ENCODE results near the gene NGRN. TPM values are rescaled to one million over a fixed set of nuclear protein-coding genes. Genes with fewer than 3 reads are reported as not detected.

NGRN gene
- total RNA-seq, 1 experiment from 2014 or later = 114 TPM

- CTCF ChIA-PET = interaction anchor here (1.1 to 3.4 kb wide), 11 partner anchors 12 to 335 kb away, joined by 3 to 28 read pairs (median 5); partner anchors contain the start of gene TTLL13
- Mint-ChIP-seq H3K4me1 (ENCODE audit: low read depth, unreplicated experiment) (peaks cover 30% of the 10 kb centered on the region), H3K27ac (ENCODE audit: unreplicated experiment) (peak overlapping the region; percentile 71), H3K27me3 (ENCODE audit: unreplicated experiment) (no peaks in the 10 kb centered on the region), H3K9me3 (ENCODE audit: low read depth, unreplicated experiment) (no peaks in the 10 kb centered on the region), H3K36me3 (ENCODE audit: insufficient read depth, unreplicated experiment) (peaks cover 87% of the 10 kb centered on the region), H3K4me3 (ENCODE audit: low read depth, unreplicated experiment) (peak overlapping the region; percentile 77)
- no peak for DNase-seq
- TF ChIP-seq CTCF (IDR thresholded peaks at IDR 0.05; ENCODE audit: unreplicated experiment) = no peak
- no TSS peak for BruUV-seq (replicated peaks)
- intact Hi-C loops (cut with micrococcal nuclease; ENCODE audit: unreplicated experiment) = loop anchor here (2.0 kb wide), 1 partner anchor 32 kb away; the partner anchor contains the start of gene NGRN
Measured at GRCh38 chr15:90232941-90233386, 32.5 kb upstream of the NGRN start.

GRCh38 chr15:90233387-90234095 lies 31.9 kb upstream of the NGRN start, which contains the start of gene CIB1:
Gene CIB1, minus strand, starts transcription at chr15:90233941. Its CDS starts 56 bp downstream, at chr15:90233885.
- peaks cover 30% of the 10 kb centered on the region for H3K4me1 Mint-ChIP-seq (ENCODE audit: low read depth, unreplicated experiment)
- intact Hi-C loops (cut with micrococcal nuclease; ENCODE audit: unreplicated experiment) = loop anchor here (2.0 kb wide), 1 partner anchor 31 kb away; the partner anchor contains the start of gene NGRN
- H3K9me3 Mint-ChIP-seq (ENCODE audit: low read depth, unreplicated experiment) = no peaks in the 10 kb centered on the region
- no TSS peak for BruUV-seq (replicated peaks)
- TF ChIP-seq CTCF (IDR thresholded peaks at IDR 0.05; ENCODE audit: unreplicated experiment) = peak; percentile 49
- H3K36me3 Mint-ChIP-seq (ENCODE audit: insufficient read depth, unreplicated experiment) = peaks cover 87% of the 10 kb centered on the region
- peak within 1 kb of the TSS; percentile 77 for H3K27ac Mint-ChIP-seq (ENCODE audit: unreplicated experiment)
- H3K4me3 Mint-ChIP-seq (ENCODE audit: low read depth, unreplicated experiment) = peak within 1 kb of the TSS; percentile 77
- H3K27me3 Mint-ChIP-seq (ENCODE audit: unreplicated experiment) = no peaks in the 10 kb centered on the region
- CTCF ChIA-PET = interaction anchor here (0.6 to 3.4 kb wide), 15 partner anchors 12 to 335 kb away, joined by 3 to 28 read pairs (median 4); partner anchors contain the start of genes NGRN and TTLL13
- DNase-seq = peak; percentile 99

GRCh38 chr15:90234096-90234988 lies 31.1 kb upstream of the NGRN start, which contains the start of gene GDPGP1:
Gene GDPGP1, plus strand, starts transcription at chr15:90234209. Its CDS starts 6,700 bp downstream, at chr15:90240909.
- Mint-ChIP-seq H3K4me1 (ENCODE audit: low read depth, unreplicated experiment) (peaks cover 30% of the 10 kb centered on the region), H3K27ac (ENCODE audit: unreplicated experiment) (peak within 1 kb of the TSS; percentile 77), H3K27me3 (ENCODE audit: unreplicated experiment) (no peaks in the 10 kb centered on the region), H3K4me3 (ENCODE audit: low read depth, unreplicated experiment) (peak within 1 kb of the TSS; percentile 77), H3K36me3 (ENCODE audit: insufficient read depth, unreplicated experiment) (peaks cover 84% of the 10 kb centered on the region), H3K9me3 (ENCODE audit: low read depth, unreplicated experiment) (no peaks in the 10 kb centered on the region)
- no peak for TF ChIP-seq CTCF (IDR thresholded peaks at IDR 0.05; ENCODE audit: unreplicated experiment)
- CTCF ChIA-PET = interaction anchor here (0.6 to 3.4 kb wide), 14 partner anchors 13 to 91 kb away, joined by 3 to 28 read pairs (median 4); partner anchors contain the start of genes NGRN and TTLL13
- no peak for DNase-seq
- TSS peak; percentile 74 for BruUV-seq (replicated peaks)
- intact Hi-C loops (cut with micrococcal nuclease; ENCODE audit: unreplicated experiment) = no loop called here

GRCh38 chr15:90239371-90239770 lies 26.1 kb upstream of the NGRN start:
- CTCF ChIA-PET = no interaction called here
- BruUV-seq (replicated peaks) = no TSS peak
- no peak overlapping the region for H3K27ac Mint-ChIP-seq (ENCODE audit: unreplicated experiment)
- H3K4me1 Mint-ChIP-seq (ENCODE audit: low read depth, unreplicated experiment) = peaks cover 10% of the 10 kb centered on the region
- no peak overlapping the region for H3K4me3 Mint-ChIP-seq (ENCODE audit: low read depth, unreplicated experiment)
- H3K36me3 Mint-ChIP-seq (ENCODE audit: insufficient read depth, unreplicated experiment) = peaks cover 42% of the 10 kb centered on the region
- intact Hi-C loops (cut with micrococcal nuclease; ENCODE audit: unreplicated experiment) = no loop called here
- no peaks in the 10 kb centered on the region for H3K9me3 Mint-ChIP-seq (ENCODE audit: low read depth, unreplicated experiment)
- no peak for TF ChIP-seq CTCF (IDR thresholded peaks at IDR 0.05; ENCODE audit: unreplicated experiment)
- no peak for DNase-seq
- no peaks in the 10 kb centered on the region for H3K27me3 Mint-ChIP-seq (ENCODE audit: unreplicated experiment)

Measured in Calu3 (cell line).